ENCODE results near the gene GPAM.
"Not testable (repeated sequence)": the region's sequence is repeated elsewhere in the genome, so short reads cannot be mapped to it uniquely, and the experiment has no call there.

GPAM gene

DNA sequence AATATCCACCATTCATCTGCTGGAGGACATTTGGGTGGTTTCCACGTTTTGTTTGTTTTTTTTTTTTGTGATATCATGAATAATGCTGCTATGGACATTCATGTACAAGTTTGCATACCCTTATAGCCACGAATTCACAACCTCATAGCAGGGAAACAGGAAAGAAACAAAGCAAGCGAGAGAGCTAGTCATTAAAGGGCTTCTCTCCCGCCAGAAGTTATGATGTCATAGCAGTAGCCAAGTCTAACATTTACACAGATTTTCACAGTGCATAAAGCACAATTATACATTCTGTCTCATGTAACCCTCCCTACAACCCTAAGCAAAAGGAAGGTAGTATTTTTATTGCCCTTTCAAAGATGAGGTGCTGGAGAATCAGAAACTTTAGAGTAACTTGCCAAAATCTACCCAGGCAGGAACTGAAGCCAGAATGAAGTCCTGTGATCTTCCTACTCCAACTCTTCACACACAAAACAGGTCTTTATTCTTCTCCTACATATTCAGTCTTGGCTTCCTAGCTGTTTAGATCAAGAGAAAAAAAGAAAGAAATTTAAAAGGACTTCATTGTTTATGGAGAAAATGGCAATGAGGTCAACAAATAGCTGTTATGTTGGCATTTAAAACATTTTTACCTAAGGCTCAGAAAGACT, 33.9 kb upstream of the GPAM start:
- DNase-seq (ENCODE audit: low read depth, low spot score) = no peak
- H3K27ac ChIP-seq = no peak overlapping the region

DNA sequence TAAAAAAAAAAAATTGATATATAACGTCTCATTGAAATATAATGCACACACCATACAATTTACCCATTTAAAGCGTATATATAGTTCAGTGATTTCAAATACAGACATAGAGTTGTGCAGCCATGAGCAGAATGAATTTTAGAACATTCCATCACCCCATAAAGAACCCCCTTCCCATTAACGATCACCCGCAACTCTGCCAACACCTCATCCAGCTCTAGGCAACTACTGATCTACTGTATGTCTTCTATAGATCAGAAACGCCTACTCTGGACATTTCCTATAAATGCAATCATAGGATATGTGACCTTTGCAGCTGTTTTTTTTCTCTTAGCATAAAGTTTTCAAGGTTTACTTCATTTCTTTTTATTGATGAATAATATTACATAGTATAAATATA, 33.4 kb upstream of the GPAM start:
- H3K27ac ChIP-seq = no peak overlapping the region
- DNase-seq (ENCODE audit: low read depth, low spot score) = no peak

DNA sequence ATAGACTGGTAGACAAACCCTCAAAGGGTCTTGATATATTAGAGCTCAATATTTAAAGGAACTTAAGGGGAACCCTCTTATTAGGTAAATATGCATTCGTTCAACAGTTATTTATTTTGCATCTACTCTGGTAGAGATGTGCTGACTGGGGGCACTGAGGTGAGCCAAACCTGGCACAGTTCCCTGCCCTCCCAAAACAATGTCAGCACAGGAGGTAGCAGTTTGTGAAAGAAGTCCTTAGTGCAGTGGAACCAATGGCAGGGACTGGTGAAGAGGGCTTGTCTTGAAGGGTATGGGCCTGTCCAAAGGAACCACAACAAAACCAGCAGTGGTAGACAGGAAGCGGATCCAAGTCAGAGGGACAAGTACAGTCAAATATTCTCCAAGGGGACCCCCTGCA, 32.6 kb upstream of the GPAM start:
- H3K27ac ChIP-seq = no peak overlapping the region
- DNase-seq (ENCODE audit: low read depth, low spot score) = no peak

DNA sequence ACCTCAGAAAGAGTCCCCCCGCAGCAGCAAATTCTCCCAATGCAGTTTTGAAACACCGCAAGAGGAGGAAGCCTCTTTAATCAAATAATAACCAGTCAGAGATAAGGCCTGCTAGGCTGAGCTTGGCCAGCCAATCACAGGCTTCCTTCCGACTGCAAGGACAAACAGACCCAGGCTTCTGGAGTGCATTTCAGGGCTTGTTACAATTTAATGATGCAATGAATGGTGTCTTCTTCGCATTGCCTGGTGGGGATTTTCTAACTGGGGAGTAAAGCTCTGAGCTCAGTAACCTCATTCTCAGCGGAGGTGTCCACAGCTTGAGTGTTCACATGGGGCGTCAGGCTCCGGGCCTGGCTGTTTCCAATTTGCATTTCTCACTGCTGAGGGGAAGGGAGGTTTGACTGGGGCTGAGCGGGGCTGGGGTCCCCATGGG, 31.8 kb upstream of the GPAM start:
- no peak for DNase-seq (ENCODE audit: low read depth, low spot score)
- no peak overlapping the region for H3K27ac ChIP-seq

DNA sequence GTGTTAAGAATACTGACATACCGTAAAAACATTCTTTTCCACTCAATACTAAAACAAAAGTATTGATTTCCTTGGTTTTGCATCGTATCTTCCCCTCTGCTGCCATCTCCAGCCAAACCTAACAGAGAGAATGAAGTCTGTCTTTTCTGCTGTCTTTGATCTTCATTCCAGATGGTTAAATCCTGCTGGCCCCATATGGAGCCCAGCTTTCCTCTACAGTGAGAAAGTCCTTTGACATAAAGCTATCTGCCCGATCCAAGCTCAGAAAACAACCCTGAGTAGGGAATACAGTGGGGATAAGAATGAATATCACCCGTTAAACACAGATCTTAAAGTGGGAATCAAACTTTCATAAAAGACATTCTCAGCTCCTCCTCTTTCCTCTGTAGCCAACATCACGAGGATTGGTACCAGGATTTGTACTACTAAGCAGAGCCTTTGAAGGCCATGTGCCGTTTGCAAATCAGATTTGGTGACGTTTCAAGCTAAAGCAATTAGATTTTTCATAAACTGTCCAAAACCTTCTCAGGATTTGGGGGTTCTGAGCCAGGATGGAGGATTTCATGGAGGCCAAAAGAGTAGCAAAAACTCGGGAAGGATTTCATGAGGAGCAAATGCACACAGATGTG, 30.8 kb upstream of the GPAM start:
- no peak overlapping the region for H3K27ac ChIP-seq
- DNase-seq (ENCODE audit: low read depth, low spot score) = no peak

DNA sequence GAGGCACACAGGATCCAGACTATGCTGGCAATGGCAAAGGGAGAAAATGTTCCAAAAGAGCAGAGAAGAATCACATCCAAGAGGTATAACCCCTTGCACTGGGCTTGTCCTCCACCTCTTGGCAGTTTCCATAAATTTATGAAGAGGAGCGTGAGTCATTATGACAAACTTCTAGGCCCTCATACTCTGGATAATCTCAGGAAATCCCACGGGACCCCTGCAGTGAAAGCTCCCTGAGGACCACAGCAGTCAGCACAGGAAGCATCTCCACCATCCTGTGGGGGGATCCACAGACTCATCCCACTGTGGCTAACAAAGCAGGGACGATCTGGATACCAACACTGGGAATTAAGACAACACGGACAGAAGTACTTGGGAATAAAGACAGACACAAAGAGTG, 30.3 kb upstream of the GPAM start:
- no peak overlapping the region for H3K27ac ChIP-seq
- DNase-seq (ENCODE audit: low read depth, low spot score) = no peak

DNA sequence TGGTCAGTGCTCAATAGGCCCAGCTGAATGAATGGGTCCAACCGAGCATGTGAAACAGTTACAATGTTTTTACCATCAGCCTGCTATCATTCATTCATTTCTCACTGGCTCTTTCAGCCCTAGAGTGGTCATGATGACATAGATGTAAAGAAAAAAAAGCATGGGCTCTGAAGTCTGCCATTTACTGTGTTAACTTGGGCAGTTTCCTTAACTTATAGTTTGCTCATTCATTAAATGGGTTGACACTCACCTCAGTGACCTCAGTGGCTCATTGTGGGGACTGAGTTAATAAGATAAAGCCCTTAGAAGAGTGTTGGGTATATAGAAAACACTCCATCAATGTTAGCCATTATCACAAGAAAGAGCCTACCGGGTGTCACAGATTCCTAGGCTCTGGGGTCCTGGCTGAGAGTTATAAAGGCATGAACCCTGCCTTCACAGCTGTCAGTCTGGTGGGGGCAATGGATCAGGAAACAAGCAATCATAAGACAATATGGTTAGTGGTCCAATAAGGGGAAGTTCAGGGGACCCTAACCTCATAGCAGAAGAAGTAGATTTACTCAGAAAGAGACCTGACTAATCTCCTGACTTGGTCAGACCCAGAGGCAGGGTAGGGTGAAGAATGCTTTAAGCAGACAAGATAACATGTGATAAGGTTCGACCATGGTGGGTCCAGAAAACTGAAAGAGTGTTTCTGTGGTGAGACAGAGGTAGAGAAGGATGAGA, 29.7 kb upstream of the GPAM start:
- no peak for DNase-seq (ENCODE audit: low read depth, low spot score)
- H3K27ac ChIP-seq = no peak overlapping the region

DNA sequence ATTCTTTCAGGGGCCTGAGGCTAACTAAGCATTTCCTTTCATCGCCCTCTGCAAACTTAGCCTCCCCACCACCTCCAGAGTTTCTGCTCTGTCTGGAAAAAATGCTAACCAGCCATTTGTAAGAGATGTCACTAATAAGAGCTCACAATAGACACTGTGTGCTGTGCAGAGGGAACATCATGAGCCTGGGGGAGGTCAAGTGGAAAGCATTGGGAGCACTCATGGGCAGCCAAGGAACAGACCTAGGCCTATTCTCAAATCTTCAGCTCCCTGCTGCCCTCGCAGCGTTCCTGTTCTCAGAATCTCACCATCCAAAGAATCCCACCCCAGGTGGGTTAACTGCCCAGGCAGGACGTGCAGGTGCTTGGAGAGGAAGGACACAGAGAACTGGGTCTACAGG, 27.1 kb upstream of the GPAM start:
- H3K27ac ChIP-seq = no peak overlapping the region
- DNase-seq (ENCODE audit: low read depth, low spot score) = no peak

DNA sequence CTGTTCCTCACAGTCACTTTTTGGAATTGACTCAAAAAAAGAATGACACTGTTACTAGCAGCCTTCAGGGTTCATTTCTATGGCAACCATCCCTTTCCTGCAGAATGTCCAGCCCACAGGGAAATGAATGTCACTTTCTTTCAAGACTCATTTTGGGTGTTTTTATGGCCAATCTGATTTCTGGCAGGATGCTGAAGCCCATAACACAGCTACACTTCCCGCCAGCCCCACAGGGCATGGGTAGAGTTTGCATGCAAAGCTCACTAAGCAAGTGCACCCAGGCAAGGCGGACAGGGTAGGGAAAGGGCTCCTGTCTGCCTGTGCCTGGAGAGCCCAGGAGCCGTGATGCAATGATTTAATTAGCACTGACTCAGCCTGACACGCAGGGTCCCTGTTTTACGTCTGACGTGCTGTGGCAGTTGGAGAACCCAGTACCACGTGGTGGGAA, 26.1 kb upstream of the GPAM start:
- no peak for DNase-seq (ENCODE audit: low read depth, low spot score)
- H3K27ac ChIP-seq = no peak overlapping the region

DNA sequence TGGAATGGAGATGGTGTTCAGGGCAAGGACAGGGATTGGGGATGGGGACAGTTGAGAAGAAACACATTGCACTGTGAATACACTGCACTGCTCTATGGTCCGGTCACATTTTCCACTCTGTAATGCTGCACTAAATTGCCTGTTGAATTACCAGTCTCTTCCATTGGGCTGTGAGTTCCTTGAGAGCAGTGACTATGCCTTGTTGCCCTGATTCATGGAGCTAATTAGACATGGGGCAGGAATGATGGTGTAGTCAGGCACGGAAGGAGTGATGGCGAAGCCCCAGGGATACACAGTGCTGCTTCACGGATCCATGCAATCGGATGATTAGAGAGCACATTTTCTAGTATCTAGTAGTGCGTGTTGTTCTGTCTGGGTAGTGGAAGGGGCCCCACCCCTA, 25.4 kb upstream of the GPAM start:
- H3K27ac ChIP-seq = no peak overlapping the region
- DNase-seq (ENCODE audit: low read depth, low spot score) = no peak

DNA sequence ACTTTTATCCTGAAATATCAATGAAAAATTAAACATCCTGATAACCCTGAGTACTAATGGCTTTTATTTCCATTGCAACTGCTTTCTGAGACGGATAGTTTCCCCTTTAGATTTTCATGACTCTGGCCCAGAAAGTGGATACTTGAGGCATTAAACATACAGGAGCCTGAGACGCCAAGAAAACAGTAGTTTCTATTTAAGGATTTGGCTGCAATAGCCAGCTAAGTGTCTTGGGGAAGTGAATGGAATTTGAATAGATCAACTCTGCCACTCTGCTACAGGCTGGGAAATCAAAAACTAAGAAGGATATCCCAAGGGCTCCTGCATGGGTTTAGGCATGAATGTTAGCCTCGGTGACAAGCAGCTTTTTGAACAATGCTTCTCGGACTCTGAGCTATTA, 24.7 kb upstream of the GPAM start:
- no peak overlapping the region for H3K27ac ChIP-seq
- DNase-seq (ENCODE audit: low read depth, low spot score) = no peak

DNA sequence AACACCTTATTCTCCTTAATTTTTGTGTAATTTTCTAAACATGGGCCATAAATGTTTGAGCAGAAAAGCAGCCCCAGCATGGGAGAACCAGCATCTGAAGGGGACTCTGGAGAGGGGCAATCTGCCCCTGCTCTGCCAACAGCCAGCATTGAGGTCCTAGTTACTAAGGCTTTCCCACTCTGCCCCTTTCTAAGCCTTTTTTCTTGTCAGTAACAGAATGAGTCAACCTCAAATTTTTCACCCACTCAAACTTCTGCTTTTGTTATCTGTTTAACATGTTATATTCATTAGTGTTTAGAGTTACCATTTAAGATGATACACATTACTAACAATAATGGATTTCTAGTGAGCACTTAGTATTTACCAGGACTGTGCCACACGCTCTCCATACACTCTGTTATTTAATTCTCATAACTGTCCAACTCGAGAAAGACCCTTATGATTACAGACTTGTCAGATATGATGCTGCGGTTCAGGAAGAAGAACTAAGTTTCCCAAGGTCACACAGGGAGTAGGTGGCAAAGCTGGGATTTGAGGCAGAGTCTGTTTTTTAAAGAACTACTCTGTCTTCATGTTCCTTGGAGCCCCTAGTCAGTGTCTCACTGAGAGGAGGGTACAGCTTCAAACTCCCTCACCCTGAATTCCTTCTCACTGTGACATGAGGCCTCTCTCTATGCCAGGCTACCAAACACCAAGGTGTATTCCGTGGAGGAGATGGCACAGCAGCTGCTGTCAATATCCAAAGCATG, 19.9 kb upstream of the GPAM start:
- no peak for DNase-seq (ENCODE audit: low read depth, low spot score)

DNA sequence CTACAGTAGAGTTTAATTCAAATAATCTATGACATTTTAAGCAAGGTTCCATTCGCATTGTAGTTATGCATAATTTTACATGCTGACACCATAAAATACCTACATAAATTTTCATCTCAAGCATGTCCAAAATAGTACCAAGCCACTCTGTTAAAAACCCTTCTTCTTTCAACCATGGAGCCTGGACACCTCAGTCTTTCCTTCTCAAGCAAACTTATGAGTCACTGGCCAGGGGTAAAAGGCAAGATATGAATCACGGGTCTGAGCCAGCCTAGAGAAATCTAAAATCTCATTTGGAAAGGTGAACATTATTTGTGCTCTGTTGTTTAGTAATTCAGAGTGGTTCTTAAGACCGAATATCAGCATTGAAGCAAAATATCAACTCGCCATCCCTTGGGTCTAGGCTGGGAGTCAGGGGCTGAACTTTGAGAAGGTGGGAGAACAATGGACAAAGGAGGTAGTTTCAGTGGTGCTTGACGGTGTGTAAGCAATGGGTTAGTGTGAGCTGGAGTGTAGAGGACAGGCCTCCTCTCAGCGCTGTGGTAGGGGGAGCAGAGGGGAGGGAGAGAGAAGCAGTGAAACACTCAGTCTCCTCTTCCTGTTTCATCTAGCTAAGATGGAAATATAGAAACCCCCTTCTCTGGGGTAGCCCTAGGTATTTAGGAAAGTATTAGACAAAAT, 19.1 kb upstream of the GPAM start:
- H3K27ac ChIP-seq = no peak overlapping the region
- peak; percentile 40 for DNase-seq (ENCODE audit: low read depth, low spot score)

More for the DNA sequence above, 19.9 kb upstream of the GPAM start:
- H3K27ac ChIP-seq = no peak overlapping the region

DNA sequence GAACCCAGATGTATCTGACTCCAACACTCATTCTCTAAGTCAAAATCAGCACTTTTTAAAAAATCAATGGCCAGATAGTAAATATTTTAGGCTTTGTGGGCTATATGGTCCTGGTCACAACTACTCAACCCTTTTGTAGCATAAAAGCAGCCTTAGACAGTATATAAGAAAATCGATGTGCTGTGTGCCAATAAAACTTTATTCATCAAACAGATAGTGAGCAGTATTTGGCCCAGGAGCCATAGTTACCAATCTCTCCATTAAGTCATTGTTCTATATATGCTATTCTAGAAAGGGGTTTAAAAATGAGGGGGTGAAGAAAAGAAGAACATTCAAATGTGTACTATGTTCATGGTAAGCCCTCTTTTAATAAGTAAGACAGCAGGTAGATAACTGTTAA, 18.5 kb upstream of the GPAM start:
- H3K27ac ChIP-seq = no peak overlapping the region
- no peak for DNase-seq (ENCODE audit: low read depth, low spot score)

DNA sequence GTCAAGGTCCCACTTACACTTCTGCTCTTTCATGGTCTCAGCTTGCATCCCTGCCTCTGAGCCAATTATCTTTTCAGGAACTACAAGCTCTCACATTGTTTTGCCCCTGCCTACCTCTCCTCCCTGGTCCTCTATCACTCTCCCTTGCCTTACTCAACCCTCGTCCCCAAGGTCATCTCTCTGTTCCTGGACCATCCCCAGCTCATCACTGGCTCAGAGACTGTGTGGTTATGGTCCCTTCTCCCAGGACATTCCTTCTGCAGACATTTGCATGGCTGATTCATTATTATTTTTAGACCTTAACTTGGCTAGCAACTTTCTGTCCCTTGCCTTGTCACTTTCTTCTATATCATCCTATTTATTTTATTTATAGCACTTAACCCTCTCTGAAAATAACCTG, 17.8 kb upstream of the GPAM start:
- H3K27ac ChIP-seq = no peak overlapping the region
- DNase-seq (ENCODE audit: low read depth, low spot score) = no peak

DNA sequence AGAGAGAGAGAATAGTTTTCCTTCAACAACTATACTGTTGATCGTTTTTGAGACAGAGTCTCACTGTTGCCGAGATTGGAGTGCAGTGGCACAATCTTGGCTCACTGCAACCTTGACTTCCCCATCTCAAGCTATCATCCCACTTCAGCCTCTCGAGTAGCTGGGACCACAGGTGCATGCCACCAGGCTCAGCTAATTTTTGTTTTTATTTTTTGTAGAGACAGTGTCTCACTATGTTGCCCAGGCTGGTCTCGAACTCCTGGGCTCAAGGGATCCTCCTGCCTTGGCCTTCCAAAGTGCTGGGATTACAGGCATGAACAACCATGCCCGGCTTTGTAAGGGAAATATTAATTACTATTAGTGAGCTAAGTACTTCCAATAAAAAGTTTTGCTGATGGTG, 16.7 kb upstream of the GPAM start:
- DNase-seq (ENCODE audit: low read depth, low spot score); H3K27ac ChIP-seq: not testable (repeated sequence)

DNA sequence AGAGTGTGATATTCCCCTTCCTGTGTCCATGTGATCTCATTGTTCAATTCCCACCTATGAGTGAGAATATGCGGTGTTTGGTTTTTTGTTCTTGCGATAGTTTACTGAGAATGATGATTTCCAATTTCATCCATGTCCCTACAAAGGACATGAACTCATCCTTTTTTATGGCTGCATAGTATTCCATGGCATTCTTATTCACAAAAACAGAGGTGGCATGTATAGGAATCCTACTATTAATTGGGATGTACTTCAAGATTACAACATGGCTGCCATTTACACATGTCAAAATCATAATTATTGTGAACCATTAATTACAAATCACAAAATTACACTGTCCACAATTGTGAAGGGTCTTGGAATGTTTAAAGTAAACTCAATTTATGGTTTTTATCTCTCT, 14.1 kb upstream of the GPAM start:
- not testable (repeated sequence) for DNase-seq (ENCODE audit: low read depth, low spot score); H3K27ac ChIP-seq

DNA sequence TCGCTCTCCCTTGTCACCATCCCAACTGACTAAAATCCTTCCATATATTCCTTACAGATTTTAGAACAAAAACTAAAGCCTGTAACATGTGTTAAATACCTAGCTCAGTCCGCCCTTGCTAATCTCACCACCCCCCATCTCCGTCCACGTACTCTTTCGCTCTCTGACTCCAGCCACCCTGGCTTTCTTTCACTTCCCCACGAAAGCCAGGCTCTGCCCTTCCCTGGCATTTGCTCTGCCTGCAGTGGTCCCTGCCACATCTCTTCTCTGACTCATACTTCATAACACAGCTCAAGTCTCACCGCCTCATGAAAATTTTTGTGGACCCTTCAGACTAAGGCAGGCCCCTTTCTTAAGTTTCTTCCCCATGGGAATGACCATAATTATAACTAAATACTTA, 11.7 kb upstream of the GPAM start:
- DNase-seq (ENCODE audit: low read depth, low spot score) = no peak
- no peak overlapping the region for H3K27ac ChIP-seq

DNA sequence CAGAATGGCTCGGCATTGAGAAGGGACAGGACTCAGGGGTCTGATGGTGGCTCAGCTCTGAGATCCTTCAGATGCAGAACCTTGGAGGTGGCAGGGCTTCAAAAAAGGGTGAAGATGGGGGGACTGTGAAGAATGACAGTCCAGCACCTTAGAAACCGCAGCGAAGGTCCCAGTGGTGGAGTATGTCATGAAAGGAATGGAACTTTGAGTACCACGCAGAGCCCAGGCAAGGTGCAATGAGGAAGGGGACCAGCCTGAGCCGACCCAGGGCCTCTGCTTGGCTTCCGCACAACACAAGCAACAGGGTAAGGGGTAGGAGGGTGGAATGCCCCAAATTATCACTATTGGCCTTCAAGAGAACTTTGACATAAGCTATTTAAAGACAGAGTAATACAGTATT, 8.2 kb upstream of the GPAM start:
- H3K27ac ChIP-seq = no peak overlapping the region
- no peak for DNase-seq (ENCODE audit: low read depth, low spot score)

DNA sequence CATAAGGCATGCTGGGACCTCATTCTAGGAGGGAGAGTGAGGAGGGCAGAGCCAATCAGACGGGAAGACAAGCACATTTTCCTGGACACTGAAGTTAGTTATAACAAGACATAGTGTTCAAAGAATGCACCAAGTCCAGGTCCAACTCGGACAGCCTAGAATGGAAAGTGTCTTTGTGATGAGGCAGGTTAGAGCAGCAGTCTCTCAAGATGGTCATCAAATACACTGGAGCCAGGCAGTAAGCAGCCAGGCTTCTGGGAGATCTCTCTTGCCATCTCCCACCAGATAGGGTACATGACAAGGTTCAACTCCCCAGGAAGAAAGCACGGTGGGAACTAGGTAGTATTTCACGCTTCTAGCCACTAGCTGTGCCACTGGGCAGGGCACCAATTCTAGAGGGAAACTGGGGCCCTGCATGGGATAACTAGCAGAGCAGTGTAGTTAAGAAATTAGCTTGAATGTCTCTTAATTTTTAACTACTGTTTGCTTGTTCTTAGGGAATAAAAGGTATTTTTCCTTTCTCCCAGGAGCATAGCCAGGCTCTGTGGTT, 7.6 kb upstream of the GPAM start:
- no peak overlapping the region for H3K27ac ChIP-seq

More for the DNA sequence above, 7.6 kb upstream of the GPAM start:
- DNase-seq (ENCODE audit: low read depth, low spot score) = no peak
